ENCODE data around the gene DDAH1. TPM values are rescaled to one million over a fixed set of nuclear protein-coding genes. Genes with fewer than 3 reads are reported as not detected.

DDAH1 gene
- total and polyA plus RNA-seq, 2 donors (not counting 3 experiments of a cell fraction or from before 2014, with no cell fraction given) = 44.0 to 75.2 TPM

GRCh38 chr1:85306236-85306635 lies 158.7 kb downstream of the DDAH1 start:
- FAIRE-seq (no peak), DNase-seq (ENCODE audit: low read depth, low spot score) (no peak)
- Histone ChIP-seq H3K4me3 (replicated peaks in 1 of 3; ENCODE audit: insufficient read depth in 1 of 3, low read depth in 1 of 3, low read length in 3 of 3) (no peak overlapping the region), H3K4me2 (ENCODE audit: insufficient read depth, low read length) (no peak overlapping the region), H3K9ac (replicated peaks; ENCODE audit: extremely low read depth, insufficient read depth, low read length) (no peak overlapping the region), H3K36me3 (ENCODE audit: control insufficient read depth in 2 of 2, extremely low read depth in 1 of 2, insufficient read depth in 2 of 2, low read length in 2 of 2) (no peaks in the 10 kb centered on the region), H3K4me1 (ENCODE audit: control insufficient read depth, extremely low read depth, insufficient read depth, low read length) (peaks cover 13% of the 10 kb centered on the region), H2AFZ (ENCODE audit: low read depth, low read length) (no peak overlapping the region), H4K20me1 (replicated peaks; ENCODE audit: control insufficient read depth, extremely low read depth, insufficient read depth, low read length) (no peaks in the 10 kb centered on the region), H3K79me2 (ENCODE audit: control insufficient read depth, insufficient read depth, low read length) (no peaks in the 10 kb centered on the region), H3K27ac (ENCODE audit: insufficient read depth, low read depth, low read length) (no peak overlapping the region), H3K27me3 (ENCODE audit: control insufficient read depth in 2 of 2, insufficient read depth in 2 of 2, low read length in 2 of 2) (no peaks in the 10 kb centered on the region), H3K9me3 (replicated peaks; ENCODE audit: control insufficient read depth, insufficient read depth, low read length) (no peaks in the 10 kb centered on the region), H3K9me1 (replicated peaks; ENCODE audit: control insufficient read depth, extremely low read depth, insufficient read depth, low read length) (no peaks in the 10 kb centered on the region)
- intact Hi-C loops (cut with micrococcal nuclease) = loop anchor here (10.0 kb wide), 1 partner anchor 609 kb away; no protein-coding TSS in a partner anchor
- no peak for TF ChIP-seq FOS (IDR thresholded peaks at IDR 0.05; ENCODE audit: borderline replicate concordance, insufficient read depth, low read length)
- TF ChIP-seq MYC (IDR thresholded peaks at IDR 0.05; ENCODE audit: low read depth, low read length) = no peak
- TF ChIP-seq CTCF (IDR thresholded peaks at IDR 0.05; ENCODE audit: extremely low read depth in 1 of 2, insufficient read depth in 1 of 2, low read depth in 1 of 2, low read length in 2 of 2) = no peak
- TF ChIP-seq, protein P1, sequence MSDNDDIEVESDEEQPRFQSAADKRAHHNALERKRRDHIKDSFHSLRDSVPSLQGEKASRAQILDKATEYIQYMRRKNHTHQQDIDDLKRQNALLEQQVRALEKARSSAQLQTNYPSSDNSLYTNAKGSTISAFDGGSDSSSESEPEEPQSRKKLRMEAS (IDR thresholded peaks at IDR 0.05; ENCODE audit: insufficient read depth, insufficient read length) = no peak
- TF ChIP-seq EZH2 (IDR thresholded peaks at IDR 0.05; ENCODE audit: borderline replicate concordance, low read depth, low read length, severe bottlenecking) = no peak
- no peak for TF ChIP-seq GATA2 (IDR thresholded peaks at IDR 0.05; ENCODE audit: insufficient read depth, insufficient read length, low read depth, low read length)
- no peak for TF ChIP-seq POLR2A (IDR thresholded peaks at IDR 0.05; ENCODE audit: low read depth, low read length)
- no peak for TF ChIP-seq JUN (IDR thresholded peaks at IDR 0.05; ENCODE audit: borderline replicate concordance, insufficient read depth, insufficient read length, low read depth)
- TF ChIP-seq POLR2AphosphoS5 (IDR thresholded peaks at IDR 0.05; ENCODE audit: insufficient read depth, low read depth, low read length) = no peak
- POLR2A ChIA-PET = no interaction called here
- CTCF ChIA-PET = interaction anchor here (0.7 to 1.9 kb wide), 5 partner anchors 47 to 361 kb away, joined by 3 to 9 read pairs (median 4); partner anchors contain the start of genes C1orf52 and CCN1
- dilution Hi-C loops (cut with MboI; ENCODE audit: extremely low pct_ligation_motif_present, low sequenced_read_pairs) = loop anchor here (25.0 kb wide), 1 partner anchor 381 kb away; no protein-coding TSS in a partner anchor
- no TSS peak for BruUV-seq (replicated peaks)
